ENCODE data around the gene MERTK. TPM values are rescaled to one million over a fixed set of nuclear protein-coding genes. Genes with fewer than 3 reads are reported as not detected.
"Not testable (repeated sequence)": the region's sequence is repeated elsewhere in the genome, so short reads cannot be mapped to it uniquely, and the experiment has no call there.

Gene MERTK
- polyA plus RNA-seq, 4 donors: 5.4 to 27.0 (median 20.5) TPM

- no peak for DNase-seq (ENCODE audit: low read depth in 4 of 4, low spot score in 3 of 4)
These were observed 10.7 kb downstream of the MERTK start for GRCh38 chr2:111909079-111909478.

- DNase-seq (ENCODE audit: low read depth in 4 of 4, low spot score in 3 of 4): not testable (repeated sequence)
These were observed 11.6 kb downstream of the MERTK start for GRCh38 chr2:111909997-111910396.

- DNase-seq (ENCODE audit: low read depth in 4 of 4, low spot score in 3 of 4): no peak
These were observed 12.3 kb downstream of the MERTK start for GRCh38 chr2:111910609-111911277.

- not testable (repeated sequence) for DNase-seq (ENCODE audit: low read depth in 4 of 4, low spot score in 3 of 4)
These were observed 13.0 kb downstream of the MERTK start for GRCh38 chr2:111911295-111911977.

- DNase-seq (ENCODE audit: low read depth in 4 of 4, low spot score in 3 of 4): no peak
These were observed 14.1 kb downstream of the MERTK start for GRCh38 chr2:111912547-111912946.

GRCh38 chr2:111917106-111917505 is 18.7 kb downstream of the MERTK start:
- no peak for DNase-seq (ENCODE audit: low read depth in 4 of 4, low spot score in 3 of 4)

GRCh38 chr2:111918383-111918806 is 20.0 kb downstream of the MERTK start:
- DNase-seq (ENCODE audit: low read depth in 4 of 4, low spot score in 3 of 4): no peak

GRCh38 chr2:111919365-111919764 is 21.0 kb downstream of the MERTK start:
- DNase-seq (ENCODE audit: low read depth in 4 of 4, low spot score in 3 of 4): no peak

- no peak for DNase-seq (ENCODE audit: low read depth in 4 of 4, low spot score in 3 of 4)
These were observed 21.6 kb downstream of the MERTK start for GRCh38 chr2:111919794-111920608.

GRCh38 chr2:111923276-111923804 is 24.9 kb downstream of the MERTK start:
- no peak for DNase-seq (ENCODE audit: low read depth in 4 of 4, low spot score in 3 of 4)

GRCh38 chr2:111924617-111925107 is 26.3 kb downstream of the MERTK start:
- DNase-seq (ENCODE audit: low read depth in 4 of 4, low spot score in 3 of 4): no peak

GRCh38 chr2:111927723-111928122 is 29.3 kb downstream of the MERTK start:
- no peak for DNase-seq (ENCODE audit: low read depth in 4 of 4, low spot score in 3 of 4)

GRCh38 chr2:111930409-111930808 is 32.0 kb downstream of the MERTK start:
- DNase-seq (ENCODE audit: low read depth in 4 of 4, low spot score in 3 of 4): no peak

GRCh38 chr2:111930875-111931274 is 32.5 kb downstream of the MERTK start:
- no peak for DNase-seq (ENCODE audit: low read depth in 4 of 4, low spot score in 3 of 4)

- DNase-seq (ENCODE audit: low read depth in 4 of 4, low spot score in 3 of 4): no peak
These were observed 34.5 kb downstream of the MERTK start for GRCh38 chr2:111932841-111933291.

GRCh38 chr2:111933900-111934299 is 35.5 kb downstream of the MERTK start:
- not testable (repeated sequence) for DNase-seq (ENCODE audit: low read depth in 4 of 4, low spot score in 3 of 4)

- no peak for DNase-seq (ENCODE audit: low read depth in 4 of 4, low spot score in 3 of 4)
These were observed 38.5 kb downstream of the MERTK start for GRCh38 chr2:111936881-111937280.

- DNase-seq (ENCODE audit: low read depth in 4 of 4, low spot score in 3 of 4): no peak
These were observed 40.0 kb downstream of the MERTK start for GRCh38 chr2:111938392-111938791.

GRCh38 chr2:111940333-111941196 is 42.2 kb downstream of the MERTK start:
- DNase-seq (ENCODE audit: low read depth in 4 of 4, low spot score in 3 of 4): no peak

GRCh38 chr2:111941531-111941930 is 43.1 kb downstream of the MERTK start:
- DNase-seq (ENCODE audit: low read depth in 4 of 4, low spot score in 3 of 4): no peak

Data from left renal pelvis (tissue), 4 donors.